ENCODE results near the gene ABHD8.

GRCh38 chr19:17324357-17325114, 21.3 kb upstream of the ABHD8 start:
- TF ChIP-seq POLR2A (IDR thresholded peaks at IDR 0.05; ENCODE audit: low read length) (no peak), GATA1 (IDR thresholded peaks at IDR 0.05; ENCODE audit: low read depth, low read length) (no peak)
